Right lung (tissue), 5 donors: ENCODE data around the gene ABCC4. TPM values are rescaled to one million over a fixed set of nuclear protein-coding genes. Genes with fewer than 3 reads are reported as not detected.
A peak's percentile ranks its signal among the peaks of the same experiment; 100 is the strongest.

Source experiments
- DNase-seq, 2 donors: peaks; one replicate each; pipeline ENCODE4 v3.0.0-alpha.2; 2013
- polyA plus RNA-seq, 5 donors: library from polyadenylated mRNA; unstranded; fragments of 120-200 nt; gene quantifications; one replicate each; pipeline versions ENCODE4 v1.2.1 to v1.2.3, GENCODE V29; 2013; ENCODE audit warnings: inconsistent platforms in 1 of 5, low replicate concordance in 1 of 5; ENCODE audit not compliant: insufficient read length in 5 of 5, insufficient read depth in 1 of 5

The ABCC4 gene
- polyA plus RNA-seq, 5 donors, result 26.3 to 53.0 (median 42.0) TPM

GRCh38 chr13:95258619-95259194 lies 42.5 kb downstream of the ABCC4 start:
- DNase-seq, result no peak

GRCh38 chr13:95258098-95258497 lies 43.2 kb downstream of the ABCC4 start:
- DNase-seq, result no peak

- DNase-seq, result no peak
Observed at GRCh38 chr13:95256091-95256490, 45.2 kb downstream of the ABCC4 start.

DNA sequence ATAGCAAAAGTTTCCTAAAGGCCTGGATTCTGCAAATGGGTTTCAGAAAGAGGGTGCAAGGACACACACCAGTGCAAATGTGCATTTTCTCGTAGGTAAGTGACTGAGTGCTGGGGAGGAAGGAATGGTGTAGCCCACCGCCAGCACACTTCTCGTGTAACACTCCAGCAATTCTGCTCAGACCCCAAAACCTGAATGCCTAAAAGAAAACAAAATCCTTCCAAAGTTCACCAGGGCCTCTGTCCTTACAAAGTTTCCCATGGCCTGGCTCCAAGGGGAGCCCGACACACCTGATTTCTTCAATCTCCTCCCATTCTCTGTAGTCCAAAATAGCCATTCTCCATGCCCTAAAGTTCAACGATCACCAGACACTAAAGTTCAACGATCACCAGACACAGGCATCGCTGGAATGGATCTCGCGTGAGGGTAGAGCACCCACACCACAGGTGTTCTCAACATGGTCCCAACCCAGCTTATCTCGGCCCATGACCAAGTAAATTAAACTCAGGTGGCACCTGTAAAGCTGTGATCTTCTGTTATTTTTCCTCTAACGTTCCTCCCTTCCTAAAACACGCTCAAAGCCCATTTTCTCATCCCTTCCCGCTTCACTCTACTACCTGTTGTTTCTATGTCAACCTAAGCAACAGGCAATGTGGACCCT lies 46.0 kb downstream of the ABCC4 start:
- no peak for DNase-seq

- no peak for DNase-seq
Observed at GRCh38 chr13:95254339-95254738, 46.9 kb downstream of the ABCC4 start.

DNA sequence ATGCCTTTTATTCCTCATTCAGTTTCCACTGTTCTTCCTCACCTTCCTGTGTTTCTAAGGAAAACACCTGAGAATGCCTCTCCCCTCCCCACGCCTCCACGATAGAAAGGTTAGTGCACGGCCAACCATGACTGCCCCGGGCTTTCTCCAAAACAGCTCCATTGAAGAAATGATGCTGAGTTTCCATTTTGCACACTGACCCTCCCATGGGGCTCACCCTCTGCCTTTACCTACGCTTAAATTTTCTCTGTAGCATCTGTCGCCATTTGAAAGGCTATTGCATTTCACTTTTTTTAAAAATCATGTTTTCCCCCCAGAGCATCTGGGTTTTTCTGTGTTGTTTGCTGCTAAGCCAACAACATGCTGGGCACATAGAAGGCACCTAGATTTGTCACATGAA lies 48.2 kb downstream of the ABCC4 start:
- no peak for DNase-seq

DNA sequence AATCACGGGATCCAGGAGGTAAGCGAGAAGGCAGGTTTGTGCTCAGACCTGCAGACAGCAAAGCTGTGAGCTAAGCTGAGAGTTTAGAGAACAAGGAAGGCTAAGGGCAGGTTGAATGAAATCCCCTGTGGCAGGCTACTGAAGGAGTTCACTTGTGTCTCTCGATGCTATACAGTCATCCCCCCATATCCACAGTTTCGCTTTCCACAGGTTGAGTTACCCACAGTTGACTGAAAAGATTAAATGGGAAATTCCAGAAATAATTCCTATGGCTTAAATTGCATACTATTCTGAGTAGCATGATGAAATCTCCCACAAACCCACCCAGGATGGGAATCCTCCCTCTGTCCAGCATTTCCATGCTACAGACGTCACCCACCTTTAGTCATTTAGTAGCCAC lies 49.6 kb downstream of the ABCC4 start:
- DNase-seq, result no peak

- no peak for DNase-seq
Observed at GRCh38 chr13:95250961-95251360, 50.3 kb downstream of the ABCC4 start.

DNA sequence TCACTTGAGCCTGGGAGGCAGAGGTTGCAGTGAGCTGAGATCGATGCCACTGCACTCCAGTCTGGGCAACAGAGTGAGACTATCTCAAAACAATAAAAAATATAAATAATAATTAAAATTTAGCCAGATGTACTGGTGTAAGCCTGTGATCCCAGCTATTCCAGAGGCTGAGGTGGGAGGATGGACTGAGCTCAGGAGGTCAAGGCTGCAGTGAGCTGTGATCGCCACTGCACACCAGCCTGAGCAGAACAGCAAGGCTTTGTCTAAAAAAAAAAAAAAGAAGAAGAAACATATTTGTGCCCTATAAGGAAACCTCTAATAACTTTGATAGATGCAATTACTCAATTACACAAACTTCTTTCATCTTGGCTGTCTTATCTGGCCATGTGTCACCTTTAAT lies 52.3 kb downstream of the ABCC4 start:
- no peak for DNase-seq

GRCh38 chr13:95247852-95248251 lies 53.4 kb downstream of the ABCC4 start:
- DNase-seq, result no peak

- no peak for DNase-seq
Observed at GRCh38 chr13:95247171-95247570, 54.1 kb downstream of the ABCC4 start.

GRCh38 chr13:95246292-95247082 lies 54.8 kb downstream of the ABCC4 start:
- DNase-seq, result no peak

DNA sequence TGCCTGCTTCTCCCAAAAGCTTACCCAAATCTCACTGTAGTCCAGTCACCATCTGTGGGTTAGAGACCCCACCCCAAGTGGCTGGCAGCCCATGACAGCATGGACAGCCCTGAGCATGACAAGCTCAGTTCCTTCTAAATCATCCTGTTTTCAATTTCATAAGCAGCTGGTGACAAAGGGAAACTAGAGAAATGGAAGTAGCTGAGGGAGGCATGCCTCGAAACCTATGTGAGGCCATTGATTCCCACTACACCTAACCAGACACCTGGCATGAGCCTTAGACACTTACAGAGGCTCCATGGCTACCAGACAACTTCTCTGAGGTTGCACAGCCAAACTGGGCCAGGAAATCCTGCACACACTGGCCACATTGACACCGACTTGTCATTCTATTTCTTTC lies 56.2 kb downstream of the ABCC4 start:
- DNase-seq, result no peak

DNA sequence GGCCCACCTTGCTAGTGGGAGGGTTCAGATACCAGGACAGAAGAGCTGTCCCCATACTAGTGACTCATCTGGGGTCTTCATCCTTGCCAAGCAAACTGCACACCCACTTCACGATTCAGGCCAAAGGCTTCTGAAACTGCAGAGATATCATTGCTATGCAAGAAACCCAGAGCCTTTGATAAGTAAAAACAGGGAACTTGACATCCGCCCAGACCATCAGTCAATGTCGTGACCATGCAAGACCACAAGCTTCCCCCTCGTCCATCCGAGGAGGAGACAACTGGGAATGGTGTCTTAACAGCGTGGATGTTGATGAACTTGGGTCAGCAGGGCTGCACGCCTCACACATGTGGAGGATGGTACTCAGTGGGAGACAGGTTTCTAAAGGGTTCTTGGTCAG lies 58.0 kb downstream of the ABCC4 start:
- no peak for DNase-seq

GRCh38 chr13:95241321-95241720 lies 59.9 kb downstream of the ABCC4 start:
- DNase-seq, result no peak

GRCh38 chr13:95239283-95239682 lies 62.0 kb downstream of the ABCC4 start:
- DNase-seq, result no peak

GRCh38 chr13:95237310-95237870 lies 63.9 kb downstream of the ABCC4 start:
- DNase-seq, result no peak

- no peak for DNase-seq
Observed at GRCh38 chr13:95236774-95237173, 64.5 kb downstream of the ABCC4 start.

- DNase-seq, result peak; percentile 46 to 47
Observed at GRCh38 chr13:95235974-95236373, 65.3 kb downstream of the ABCC4 start.

DNA sequence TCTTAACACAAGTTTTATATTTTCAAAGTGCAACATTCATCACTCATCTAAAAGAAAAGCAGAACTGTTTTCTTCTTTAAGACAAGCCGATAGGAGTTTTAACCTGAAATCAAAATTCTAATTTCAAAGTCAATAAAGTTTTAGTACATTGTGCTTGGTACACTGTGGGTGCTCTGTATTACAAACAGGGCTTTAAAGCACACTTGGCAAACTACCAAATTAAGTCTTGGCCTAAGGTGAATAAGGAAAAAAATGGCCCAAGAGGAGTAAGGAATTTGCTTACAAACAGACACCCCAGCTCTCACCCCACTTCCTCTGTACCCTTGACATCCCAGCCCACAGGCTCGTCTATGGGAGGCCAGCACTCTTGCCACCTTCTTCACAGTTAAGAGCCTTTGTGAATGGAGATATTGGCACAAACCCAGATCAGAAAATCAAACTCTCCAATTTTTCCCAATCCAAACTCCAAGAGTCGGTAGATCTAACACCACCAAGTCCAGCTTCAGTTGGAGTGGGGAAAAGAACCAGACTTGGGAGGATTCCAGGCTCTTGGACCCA lies 66.0 kb downstream of the ABCC4 start:
- DNase-seq, result peak in 1 of 2 donors; percentile 33

DNA sequence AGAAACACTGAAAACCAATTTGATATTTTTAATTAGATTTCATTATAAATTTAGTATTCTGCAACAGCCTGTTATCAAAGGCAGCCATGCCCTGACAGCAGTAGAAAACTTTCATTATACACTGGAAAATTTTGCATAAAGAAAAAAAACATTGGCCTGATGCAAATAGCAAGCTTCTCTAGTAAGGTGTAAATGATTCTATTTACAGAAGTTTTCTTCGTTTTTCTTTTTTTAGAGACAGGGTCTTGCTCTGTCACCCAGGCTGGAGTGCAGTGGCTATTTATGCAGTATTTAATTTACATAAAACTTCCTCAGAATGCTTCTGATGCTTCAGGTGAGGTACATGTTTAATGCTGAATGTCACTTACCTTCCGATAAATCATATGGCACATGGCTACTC lies 67.0 kb downstream of the ABCC4 start:
- no peak for DNase-seq

- no peak for DNase-seq
Observed at GRCh38 chr13:95233026-95233635, 68.1 kb downstream of the ABCC4 start.
